Measurements from ENCODE around the gene RWDD4. TPM values are rescaled to one million over a fixed set of nuclear protein-coding genes. Genes with fewer than 3 reads are reported as not detected.

Gene RWDD4
- total RNA-seq, 4 donors from 2014 or later = 15.1 to 33.9 (median 26.0) TPM

DNA sequence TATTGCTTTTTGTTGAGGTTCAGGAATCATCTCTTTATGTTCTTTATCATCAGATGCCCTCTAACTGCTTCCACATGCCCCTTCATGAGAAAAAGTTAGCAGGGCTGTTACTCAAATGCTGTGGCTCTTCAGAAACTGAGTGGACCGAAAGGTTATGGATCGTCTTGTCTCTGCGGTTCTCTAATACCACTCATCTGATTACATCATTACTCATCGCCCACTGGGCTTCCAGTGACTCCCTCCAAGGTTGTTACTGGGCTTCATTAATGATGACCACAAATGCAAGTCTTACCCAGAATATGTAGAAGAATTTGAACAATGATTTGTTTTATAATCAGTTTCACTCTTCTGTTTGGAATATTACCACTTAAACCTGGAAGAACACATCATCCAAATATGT lies 67.7 kb downstream of the RWDD4 start:
- Histone ChIP-seq H3K27ac (no peak overlapping the region), H3K4me3 (no peak overlapping the region), H3K36me3 (no peaks in the 10 kb centered on the region), H3K27me3 (peaks cover 0 to 32% (median 0%) of the 10 kb centered on the region in 4 donors), H3K4me1 (peaks cover 5 to 28% (median 5%) of the 10 kb centered on the region in 3 donors), H3K9me3 (no peaks in the 10 kb centered on the region)
- TF ChIP-seq POLR2A (IDR thresholded peaks at IDR 0.05) = no peak
- TF ChIP-seq, protein P1, sequence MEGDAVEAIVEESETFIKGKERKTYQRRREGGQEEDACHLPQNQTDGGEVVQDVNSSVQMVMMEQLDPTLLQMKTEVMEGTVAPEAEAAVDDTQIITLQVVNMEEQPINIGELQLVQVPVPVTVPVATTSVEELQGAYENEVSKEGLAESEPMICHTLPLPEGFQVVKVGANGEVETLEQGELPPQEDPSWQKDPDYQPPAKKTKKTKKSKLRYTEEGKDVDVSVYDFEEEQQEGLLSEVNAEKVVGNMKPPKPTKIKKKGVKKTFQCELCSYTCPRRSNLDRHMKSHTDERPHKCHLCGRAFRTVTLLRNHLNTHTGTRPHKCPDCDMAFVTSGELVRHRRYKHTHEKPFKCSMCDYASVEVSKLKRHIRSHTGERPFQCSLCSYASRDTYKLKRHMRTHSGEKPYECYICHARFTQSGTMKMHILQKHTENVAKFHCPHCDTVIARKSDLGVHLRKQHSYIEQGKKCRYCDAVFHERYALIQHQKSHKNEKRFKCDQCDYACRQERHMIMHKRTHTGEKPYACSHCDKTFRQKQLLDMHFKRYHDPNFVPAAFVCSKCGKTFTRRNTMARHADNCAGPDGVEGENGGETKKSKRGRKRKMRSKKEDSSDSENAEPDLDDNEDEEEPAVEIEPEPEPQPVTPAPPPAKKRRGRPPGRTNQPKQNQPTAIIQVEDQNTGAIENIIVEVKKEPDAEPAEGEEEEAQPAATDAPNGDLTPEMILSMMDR (IDR thresholded peaks at IDR 0.05) = no peak
- intact Hi-C loops (cut with DNase I) = no loop called here
- WGBS, 2 donors = 66 to 76% methylated on average over 4 of the region's 4 CpGs
- no peak for DNase-seq

Small RNA genes lying within 50 kb of the gene (small RNA-seq; reads per million reads assigned to genes)
- 0 to 0.09 (median 0) reads per million in 4 donors for gene RNU6-1053P
- gene RNU6-335P = 0 reads per million in 4 donors
- gene RNU6-479P = 0 reads per million in 4 donors

Other genes with a start within 250 kb of the RWDD4 start
- gene CDKN2AIP, start 214.5 kb downstream of the RWDD4 start, total RNA-seq = 10 to 100 TPM; 20.3 to 33.5 (median 27.2) TPM
- 10 to 100 TPM in 3 of 4 donors, 1 to 10 TPM in 1; 8.1 to 19.3 (median 16.6) TPM for gene ING2, start 154.1 kb downstream of the RWDD4 start, total RNA-seq
- gene TRAPPC11, start 108 bp upstream of the RWDD4 start, total RNA-seq = 10 to 100 TPM; 24.5 to 36.2 (median 34.6) TPM
- gene STOX2, start 246.1 kb upstream of the RWDD4 start, total RNA-seq = 10 to 100 TPM; 21.6 to 23.7 (median 22.8) TPM

All from esophagus squamous epithelium (tissue), 5 donors.